Lung microvascular endothelial cell (primary cell): ENCODE data around the gene TMEM204. TPM values are rescaled to one million over a fixed set of nuclear protein-coding genes. Genes with fewer than 3 reads are reported as not detected.

Source experiments
- DNase-seq, 2 donors: peaks; one replicate each; pipeline versions ENCODE4 v3.0.0 to v3.0.0-alpha.2; 2010; ENCODE audit warnings: low read depth in 2 of 2
- total RNA-seq: library from RNA; depleted of rRNA; stranded (reverse); fragments of >200 nt; gene quantifications from 2 replicates; pipeline ENCODE4 v1.2.1, GENCODE V29; 2014

The TMEM204 gene
- total RNA-seq, 1 donor from 2014 or later: 101 TPM

- no peak for DNase-seq
Measured at GRCh38 chr16:1537763-1538289, 4.4 kb downstream of the TMEM204 start.

GRCh38 chr16:1538804-1539520 is 5.5 kb downstream of the TMEM204 start:
- peak in 1 of 2 donors; percentile 64 for DNase-seq

GRCh38 chr16:1539720-1540555 is 6.5 kb downstream of the TMEM204 start:
- DNase-seq: no peak

- no peak for DNase-seq
Measured at GRCh38 chr16:1540556-1540855, 7.0 kb downstream of the TMEM204 start.

- no peak for DNase-seq
Measured at GRCh38 chr16:1541293-1542165, 8.1 kb downstream of the TMEM204 start.

GRCh38 chr16:1542166-1542500 is 8.7 kb downstream of the TMEM204 start:
- DNase-seq: no peak

GRCh38 chr16:1542533-1542932 is 9.1 kb downstream of the TMEM204 start:
- no peak for DNase-seq

- DNase-seq: peak; percentile 91 to 98
Measured at GRCh38 chr16:1543085-1543896, 9.8 kb downstream of the TMEM204 start.

- DNase-seq: peak; percentile 64 to 97
Measured at GRCh38 chr16:1545044-1546040, 11.9 kb downstream of the TMEM204 start.

- DNase-seq: no peak
Measured at GRCh38 chr16:1546430-1546829, 13.0 kb downstream of the TMEM204 start.

GRCh38 chr16:1548233-1548632 is 14.8 kb downstream of the TMEM204 start:
- peak; percentile 73 to 93 for DNase-seq

GRCh38 chr16:1548727-1549126 is 15.3 kb downstream of the TMEM204 start:
- DNase-seq: peak; percentile 69 to 82

- DNase-seq: no peak
Measured at GRCh38 chr16:1550069-1550468, 16.6 kb downstream of the TMEM204 start.

GRCh38 chr16:1550696-1551095 is 17.2 kb downstream of the TMEM204 start:
- no peak for DNase-seq

- no peak for DNase-seq
Measured at GRCh38 chr16:1551166-1551565, 17.7 kb downstream of the TMEM204 start.

GRCh38 chr16:1552129-1552528 is 18.7 kb downstream of the TMEM204 start:
- DNase-seq: no peak

GRCh38 chr16:1553946-1554825 is 20.7 kb downstream of the TMEM204 start:
- DNase-seq: no peak

GRCh38 chr16:1554826-1555445 is 21.5 kb downstream of the TMEM204 start:
- no peak for DNase-seq
